Measurements from ENCODE around the gene COL9A2. TPM values are rescaled to one million over a fixed set of nuclear protein-coding genes. Genes with fewer than 3 reads are reported as not detected.

COL9A2 gene
- total RNA-seq, 3 donors from 2014 or later = 3.4 to 11.2 (median 4.8) TPM

DNA sequence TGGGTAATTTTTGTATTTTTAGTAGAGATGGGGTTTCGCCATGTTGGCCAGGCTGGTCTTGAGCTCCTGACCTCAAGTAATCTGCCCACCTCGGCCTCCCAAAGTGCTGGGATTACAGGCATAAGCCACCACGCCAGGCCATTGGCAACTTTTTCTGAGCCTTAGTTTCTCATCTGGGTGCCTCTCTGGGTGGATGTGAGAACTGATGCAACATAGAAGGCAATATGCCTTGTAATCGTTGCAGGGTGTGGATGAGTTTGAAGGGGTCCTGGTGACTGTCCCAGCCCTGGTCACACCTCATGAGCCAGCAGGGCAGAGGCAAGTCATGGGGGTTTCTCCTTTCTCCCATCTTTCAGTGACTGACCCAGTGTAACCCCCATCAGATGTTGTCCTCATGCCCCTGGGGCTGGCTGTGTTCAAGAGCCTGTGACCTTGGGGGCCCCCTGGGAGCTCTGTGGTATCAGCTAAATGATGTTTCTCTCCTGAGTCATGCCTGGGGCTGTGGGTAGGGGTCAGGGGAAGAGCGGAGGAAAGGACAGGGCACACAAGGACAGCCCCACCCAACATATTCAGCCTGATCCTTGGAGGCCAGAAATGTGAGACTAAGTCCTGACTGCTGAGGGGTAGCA, 3.6 kb downstream of the COL9A2 start:
- DNase-seq (no peak), ATAC-seq (no peak)
- intact Hi-C loops (cut with DNase I, micrococcal nuclease) = no loop called here
- no peaks in the 10 kb centered on the region for H3K36me3 ChIP-seq (ENCODE audit: low read depth)
- H3K9me3 ChIP-seq = no peaks in the 10 kb centered on the region
- TF ChIP-seq, protein P1, sequence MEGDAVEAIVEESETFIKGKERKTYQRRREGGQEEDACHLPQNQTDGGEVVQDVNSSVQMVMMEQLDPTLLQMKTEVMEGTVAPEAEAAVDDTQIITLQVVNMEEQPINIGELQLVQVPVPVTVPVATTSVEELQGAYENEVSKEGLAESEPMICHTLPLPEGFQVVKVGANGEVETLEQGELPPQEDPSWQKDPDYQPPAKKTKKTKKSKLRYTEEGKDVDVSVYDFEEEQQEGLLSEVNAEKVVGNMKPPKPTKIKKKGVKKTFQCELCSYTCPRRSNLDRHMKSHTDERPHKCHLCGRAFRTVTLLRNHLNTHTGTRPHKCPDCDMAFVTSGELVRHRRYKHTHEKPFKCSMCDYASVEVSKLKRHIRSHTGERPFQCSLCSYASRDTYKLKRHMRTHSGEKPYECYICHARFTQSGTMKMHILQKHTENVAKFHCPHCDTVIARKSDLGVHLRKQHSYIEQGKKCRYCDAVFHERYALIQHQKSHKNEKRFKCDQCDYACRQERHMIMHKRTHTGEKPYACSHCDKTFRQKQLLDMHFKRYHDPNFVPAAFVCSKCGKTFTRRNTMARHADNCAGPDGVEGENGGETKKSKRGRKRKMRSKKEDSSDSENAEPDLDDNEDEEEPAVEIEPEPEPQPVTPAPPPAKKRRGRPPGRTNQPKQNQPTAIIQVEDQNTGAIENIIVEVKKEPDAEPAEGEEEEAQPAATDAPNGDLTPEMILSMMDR (IDR thresholded peaks at IDR 0.05) = no peak
- no peak overlapping the region for H3K4me3 ChIP-seq
- peaks cover 19% of the 10 kb centered on the region for H3K4me1 ChIP-seq (ENCODE audit: low read depth)

DNA sequence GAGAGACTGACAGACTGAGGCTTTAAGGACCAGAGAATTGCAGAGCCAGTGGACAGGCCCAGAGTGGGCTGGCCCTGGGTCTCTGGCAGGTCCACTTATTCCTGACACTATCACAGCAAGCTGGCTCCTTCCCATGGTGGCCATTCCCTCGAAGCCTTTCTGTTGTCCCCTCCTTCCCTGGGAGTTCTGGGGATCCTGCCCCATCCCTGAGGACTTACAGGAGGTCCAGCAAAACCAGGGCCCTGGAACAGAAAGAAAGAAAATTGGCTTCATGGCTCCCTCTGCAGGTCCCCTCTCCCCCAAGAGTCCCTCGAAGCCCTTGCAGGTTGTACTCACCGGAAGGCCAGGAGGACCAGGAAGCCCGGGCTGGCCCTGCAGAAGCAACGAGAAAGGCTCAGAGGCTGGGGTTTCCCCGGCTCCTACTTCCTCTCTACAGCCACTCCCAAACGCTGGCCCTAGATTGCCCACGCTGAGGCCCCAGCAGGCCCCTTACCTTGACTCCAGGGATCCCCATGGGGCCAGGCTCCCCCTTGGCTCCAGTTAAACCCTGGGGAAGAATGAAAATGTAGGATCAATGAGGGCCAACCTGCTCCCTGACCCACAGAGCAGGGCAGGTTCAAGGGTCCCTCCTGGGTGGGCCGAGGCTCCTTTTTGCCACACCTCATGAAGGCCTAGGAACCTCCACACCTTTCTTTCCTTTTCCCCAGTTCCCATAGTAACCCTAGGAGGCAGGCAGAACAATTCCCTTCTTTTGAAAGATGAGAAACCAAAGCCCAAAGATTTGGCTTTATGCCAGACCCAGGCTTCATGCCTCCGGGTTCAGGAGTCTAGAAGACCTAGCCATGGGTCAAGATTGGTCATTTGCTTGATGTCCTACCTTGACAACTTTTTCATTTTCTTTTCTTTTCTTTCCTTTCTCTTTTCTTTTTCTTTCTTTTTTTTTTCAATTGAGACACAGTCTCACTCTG, 4.6 kb downstream of the COL9A2 start:
- peaks cover 19% of the 10 kb centered on the region for H3K4me1 ChIP-seq (ENCODE audit: low read depth)
- DNase-seq (peak; percentile 78 to 89 (median 78)), ATAC-seq (peak; percentile 82)
- TF ChIP-seq, protein P1 (IDR thresholded peaks at IDR 0.05) = no peak
- H3K36me3 ChIP-seq (ENCODE audit: low read depth) = no peaks in the 10 kb centered on the region
- intact Hi-C loops (cut with DNase I, micrococcal nuclease) = no loop called here
- H3K9me3 ChIP-seq = no peaks in the 10 kb centered on the region
- H3K4me3 ChIP-seq = no peak overlapping the region

DNA sequence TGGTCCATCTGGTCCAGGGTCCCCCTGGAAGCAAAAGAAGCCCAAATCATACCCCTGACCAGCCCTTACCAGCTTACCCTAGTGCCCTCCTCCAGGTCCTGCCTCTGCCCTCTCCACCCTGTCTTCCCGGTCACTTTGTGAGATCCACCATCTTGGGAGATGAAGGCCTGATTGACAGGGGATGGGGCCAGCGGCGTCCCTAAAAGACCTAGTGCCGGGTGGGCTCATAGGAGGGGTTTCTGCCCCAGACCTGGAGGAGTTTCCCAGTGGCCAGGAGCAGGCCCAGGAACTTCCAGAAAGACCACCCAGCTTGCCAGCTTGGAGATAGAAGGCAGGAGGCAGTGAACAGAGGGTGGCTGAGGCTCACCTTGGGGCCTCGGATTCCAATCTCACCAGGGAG, 5.4 kb downstream of the COL9A2 start:
- no peaks in the 10 kb centered on the region for H3K9me3 ChIP-seq
- intact Hi-C loops (cut with DNase I, micrococcal nuclease) = no loop called here
- H3K4me1 ChIP-seq (ENCODE audit: low read depth) = peaks cover 11% of the 10 kb centered on the region
- DNase-seq (no peak), ATAC-seq (no peak)
- no peak overlapping the region for H3K4me3 ChIP-seq
- H3K36me3 ChIP-seq (ENCODE audit: low read depth) = no peaks in the 10 kb centered on the region
- TF ChIP-seq, protein P1 (IDR thresholded peaks at IDR 0.05) = no peak

DNA sequence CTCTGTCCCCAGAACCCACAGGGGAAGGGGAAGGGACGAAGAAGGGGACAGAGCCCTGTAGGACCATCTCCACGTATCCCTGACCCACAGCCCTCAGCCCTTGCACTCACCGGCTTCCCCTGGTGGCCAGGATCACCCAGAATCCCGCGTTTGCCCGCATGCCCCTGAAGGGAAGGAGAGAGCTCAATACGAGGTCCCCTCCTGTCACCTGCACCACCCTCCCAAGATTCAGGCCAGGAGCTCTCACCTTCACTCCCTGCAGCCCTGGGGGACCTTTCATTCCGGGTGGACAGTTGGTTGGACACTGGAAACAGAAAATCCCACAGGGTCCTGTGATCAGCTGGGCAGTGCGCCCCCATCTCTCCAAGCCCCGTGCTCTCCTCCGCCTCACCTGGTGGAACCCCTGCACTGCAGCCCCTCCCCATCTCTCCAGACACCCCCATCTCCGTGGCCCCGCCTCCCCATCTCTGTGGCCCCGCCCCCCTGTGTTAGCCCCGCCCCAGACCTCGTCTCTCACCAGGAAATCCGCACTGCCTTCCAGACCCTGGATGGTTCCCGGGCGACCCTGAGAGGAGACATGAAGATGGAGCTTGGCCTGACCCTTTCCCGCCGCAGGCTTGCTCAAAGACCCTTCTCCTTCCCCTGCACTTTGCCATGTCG, 6.0 kb downstream of the COL9A2 start:
- TF ChIP-seq, protein P1 (IDR thresholded peaks at IDR 0.05) = no peak
- intact Hi-C loops (cut with DNase I, micrococcal nuclease) = no loop called here
- Histone ChIP-seq H3K4me3 (no peak overlapping the region), H3K4me1 (ENCODE audit: low read depth) (peaks cover 6% of the 10 kb centered on the region), H3K36me3 (ENCODE audit: low read depth) (no peaks in the 10 kb centered on the region), H3K9me3 (no peaks in the 10 kb centered on the region)
- ATAC-seq (no peak), DNase-seq (no peak)

DNA sequence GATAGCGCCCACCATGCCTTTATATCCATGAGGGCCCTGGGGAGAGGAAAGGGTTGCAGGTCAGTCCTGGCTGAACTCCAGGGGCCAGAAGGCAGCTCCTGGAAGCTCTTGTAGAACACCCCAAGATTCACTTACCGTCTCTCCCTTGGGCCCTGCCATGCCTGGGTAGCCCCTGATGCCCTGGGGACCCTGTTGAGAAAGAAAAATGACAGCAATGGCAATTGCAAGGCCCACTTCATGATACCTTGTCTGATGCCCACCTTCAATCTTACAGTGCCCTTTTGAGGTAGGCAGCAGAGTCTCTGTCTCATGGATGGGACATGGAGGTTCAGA, 7.0 kb downstream of the COL9A2 start:
- TF ChIP-seq, protein P1 (IDR thresholded peaks at IDR 0.05) = no peak
- no peak for ATAC-seq
- no peak for DNase-seq
- Histone ChIP-seq H3K4me3 (no peak overlapping the region), H3K36me3 (ENCODE audit: low read depth) (no peaks in the 10 kb centered on the region), H3K9me3 (no peaks in the 10 kb centered on the region), H3K4me1 (ENCODE audit: low read depth) (no peaks in the 10 kb centered on the region)
- intact Hi-C loops (cut with DNase I, micrococcal nuclease) = no loop called here
